ENCODE measurements around the gene PERM1.

The PERM1 gene

GRCh38 chr1:970242-970972, 11.5 kb downstream of the PERM1 start:
- in situ Hi-C loops (cut with MboI; ENCODE audit: low pct_unique_long_range_greater_than_20kb, low sequenced_read_pairs): no loop called here
- DNase-seq: no peak

- in situ Hi-C loops (cut with MboI; ENCODE audit: low pct_unique_long_range_greater_than_20kb, low sequenced_read_pairs): no loop called here
- no peak for DNase-seq
These were observed 12.5 kb downstream of the PERM1 start for GRCh38 chr1:969260-969855.

GRCh38 chr1:967466-968343, 14.2 kb downstream of the PERM1 start:
- DNase-seq: no peak
- in situ Hi-C loops (cut with MboI; ENCODE audit: low pct_unique_long_range_greater_than_20kb, low sequenced_read_pairs): no loop called here

GRCh38 chr1:966704-967300, 15.1 kb downstream of the PERM1 start:
- in situ Hi-C loops (cut with MboI; ENCODE audit: low pct_unique_long_range_greater_than_20kb, low sequenced_read_pairs): no loop called here
- DNase-seq: peak; percentile 54

- DNase-seq: no peak
- in situ Hi-C loops (cut with MboI; ENCODE audit: low pct_unique_long_range_greater_than_20kb, low sequenced_read_pairs): no loop called here
These were observed 15.7 kb downstream of the PERM1 start, which contains the start of gene PLEKHN1 for GRCh38 chr1:966135-966703. Gene PLEKHN1, plus strand, starts transcription at chr1:966482. Its CDS starts 50 bp downstream, at chr1:966532.

- in situ Hi-C loops (cut with MboI; ENCODE audit: low pct_unique_long_range_greater_than_20kb, low sequenced_read_pairs): no loop called here
- no peak for DNase-seq
These were observed 16.3 kb downstream of the PERM1 start for GRCh38 chr1:965526-966134.

GRCh38 chr1:964691-965525, 17.0 kb downstream of the PERM1 start:
- in situ Hi-C loops (cut with MboI; ENCODE audit: low pct_unique_long_range_greater_than_20kb, low sequenced_read_pairs): no loop called here
- DNase-seq: no peak

- in situ Hi-C loops (cut with MboI; ENCODE audit: low pct_unique_long_range_greater_than_20kb, low sequenced_read_pairs): no loop called here
These were observed 18.0 kb downstream of the PERM1 start for GRCh38 chr1:963746-964525.

GRCh38 chr1:963301-963651, 18.6 kb downstream of the PERM1 start:
- DNase-seq: no peak
- in situ Hi-C loops (cut with MboI; ENCODE audit: low pct_unique_long_range_greater_than_20kb, low sequenced_read_pairs): no loop called here

More at GRCh38 chr1:963746-964525, 18.0 kb downstream of the PERM1 start:
- no peak for DNase-seq

GRCh38 chr1:962381-963300, 19.3 kb downstream of the PERM1 start:
- no peak for DNase-seq
- in situ Hi-C loops (cut with MboI; ENCODE audit: low pct_unique_long_range_greater_than_20kb, low sequenced_read_pairs): no loop called here

- in situ Hi-C loops (cut with MboI; ENCODE audit: low pct_unique_long_range_greater_than_20kb, low sequenced_read_pairs): no loop called here
- DNase-seq: no peak
These were observed 20.7 kb downstream of the PERM1 start for GRCh38 chr1:961132-961669.

GRCh38 chr1:960363-961131, 21.3 kb downstream of the PERM1 start, which contains the start of gene KLHL17:
Gene KLHL17, plus strand, starts transcription at chr1:960584. Its CDS starts 110 bp downstream, at chr1:960694.
- DNase-seq: peak; percentile 55
- in situ Hi-C loops (cut with MboI; ENCODE audit: low pct_unique_long_range_greater_than_20kb, low sequenced_read_pairs): no loop called here

- in situ Hi-C loops (cut with MboI; ENCODE audit: low pct_unique_long_range_greater_than_20kb, low sequenced_read_pairs): no loop called here
- no peak for DNase-seq
These were observed 22.0 kb downstream of the PERM1 start for GRCh38 chr1:959731-960362.

GRCh38 chr1:958823-959730, 22.8 kb downstream of the PERM1 start, which contains the start of gene NOC2L:
Gene NOC2L, minus strand, starts transcription at chr1:959256. Its CDS starts 16 bp downstream, at chr1:959240.
- peak; percentile 84 for DNase-seq
- in situ Hi-C loops (cut with MboI; ENCODE audit: low pct_unique_long_range_greater_than_20kb, low sequenced_read_pairs): no loop called here
